Kidney capillary endothelial cell (primary cell): ENCODE results near the gene INPP5E.

ENCODE experiments used
- DNase-seq: peaks from one replicate; pipeline ENCODE4 v3.0.0-alpha.2; 2018; ENCODE audit warnings: low spot score

Gene INPP5E

GRCh38 chr9:136439481-136440408, at the start of gene INPP5E:
Gene INPP5E, minus strand, starts transcription at chr9:136439845. Its CDS starts 426 bp downstream, at chr9:136439419.
- peak; percentile 46 for DNase-seq

GRCh38 chr9:136488247-136489214, 48.9 kb upstream of the INPP5E start:
- no peak for DNase-seq

GRCh38 chr9:136487672-136488071, 48.0 kb upstream of the INPP5E start:
- DNase-seq = no peak

GRCh38 chr9:136486823-136487620, 47.4 kb upstream of the INPP5E start:
- no peak for DNase-seq

- no peak for DNase-seq
These were observed 46.5 kb upstream of the INPP5E start for GRCh38 chr9:136486131-136486530.

- DNase-seq = peak; percentile 74
These were observed 45.7 kb upstream of the INPP5E start for GRCh38 chr9:136485049-136486045.

GRCh38 chr9:136484153-136485048, 44.8 kb upstream of the INPP5E start:
- DNase-seq = no peak

- DNase-seq = peak; percentile 94
These were observed 44.0 kb upstream of the INPP5E start for GRCh38 chr9:136483589-136484152.

- DNase-seq = peak; percentile 97
These were observed 43.3 kb upstream of the INPP5E start, which contains the start of gene SEC16A for GRCh38 chr9:136482793-136483588. Gene SEC16A, minus strand, starts transcription at chr9:136483040. Its CDS starts 5,425 bp downstream, at chr9:136477615.

GRCh38 chr9:136482046-136482792, 42.6 kb upstream of the INPP5E start:
- DNase-seq = peak; percentile 44

- no peak for DNase-seq
These were observed 41.9 kb upstream of the INPP5E start for GRCh38 chr9:136481558-136481957.

GRCh38 chr9:136476369-136477150, 36.9 kb upstream of the INPP5E start:
- no peak for DNase-seq

GRCh38 chr9:136474974-136475865, 35.6 kb upstream of the INPP5E start:
- DNase-seq = no peak

GRCh38 chr9:136474021-136474640, 34.5 kb upstream of the INPP5E start:
- no peak for DNase-seq

- no peak for DNase-seq
These were observed 33.7 kb upstream of the INPP5E start for GRCh38 chr9:136473354-136473721.
